LHCN-M2 (cell line): Measurements from ENCODE around the gene SLFN5. TPM values are rescaled to one million over a fixed set of nuclear protein-coding genes. Genes with fewer than 3 reads are reported as not detected.
"Not testable (repeated sequence)": the region's sequence is repeated elsewhere in the genome, so short reads cannot be mapped to it uniquely, and the experiment has no call there.

Experiments
- DNase-seq: peaks from one replicate; pipeline ENCODE4 v3.0.0-alpha.2; 2012; ENCODE audit warnings: low read depth
- total RNA-seq: library from RNA; depleted of rRNA; stranded (reverse); fragments of >200 nt; gene quantifications from 2 replicates; pipeline ENCODE4 v1.2.3, GENCODE V29; 2014; rRNA removed

SLFN5 gene
- total RNA-seq, 1 experiment from 2014 or later: 43.5 TPM

DNA sequence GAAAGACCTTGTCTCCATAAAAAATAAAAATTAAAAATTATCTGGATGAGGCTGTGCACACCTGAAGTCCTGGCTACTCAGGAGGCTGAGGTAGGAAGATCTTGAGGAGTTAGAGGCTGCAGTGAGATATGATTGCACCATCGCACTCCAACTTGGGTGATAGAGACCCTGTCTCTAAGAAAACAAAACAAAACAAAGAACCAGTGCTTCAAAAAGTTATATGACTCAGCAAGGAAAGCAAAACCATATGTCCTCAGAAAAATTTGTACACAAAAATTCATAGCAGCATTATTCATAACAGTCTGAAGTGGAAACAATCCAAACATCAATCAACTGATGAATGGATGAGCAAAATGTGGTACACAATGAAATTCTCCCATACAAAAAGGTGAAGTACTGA lies 48.9 kb downstream of the SLFN5 start:
- peak; percentile 82 for DNase-seq

DNA sequence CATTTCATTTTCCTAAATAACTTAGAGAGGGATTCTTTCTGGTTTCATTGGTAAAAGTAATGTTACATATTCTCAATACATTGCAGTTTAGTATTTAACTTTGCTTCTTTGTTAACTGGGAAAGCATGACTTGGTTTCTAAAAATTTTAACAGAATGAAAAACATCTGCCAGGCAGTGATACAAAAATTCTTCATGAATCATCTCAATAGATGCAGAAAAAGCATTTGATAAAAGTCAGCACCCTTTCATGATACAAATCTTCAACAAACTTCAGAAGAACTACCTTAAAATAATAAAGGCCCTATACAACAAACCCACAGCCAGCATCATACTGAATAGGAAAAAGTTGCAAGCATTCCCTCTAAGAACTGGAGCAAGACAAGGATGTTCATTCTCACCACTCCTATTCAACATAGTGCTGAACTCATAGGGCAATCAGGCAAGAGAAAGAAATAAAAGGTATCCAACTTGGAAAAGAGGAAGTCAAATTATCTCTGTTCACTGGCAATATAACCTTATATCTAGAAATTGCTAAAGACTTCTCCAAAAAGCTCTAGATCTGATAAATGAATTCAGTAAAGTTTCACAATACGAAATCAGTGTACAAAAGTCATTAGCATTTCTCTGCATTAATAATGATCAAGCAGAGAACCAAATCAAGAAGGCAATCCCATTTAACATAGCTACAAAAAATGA lies 50.4 kb downstream of the SLFN5 start:
- DNase-seq: no peak

DNA sequence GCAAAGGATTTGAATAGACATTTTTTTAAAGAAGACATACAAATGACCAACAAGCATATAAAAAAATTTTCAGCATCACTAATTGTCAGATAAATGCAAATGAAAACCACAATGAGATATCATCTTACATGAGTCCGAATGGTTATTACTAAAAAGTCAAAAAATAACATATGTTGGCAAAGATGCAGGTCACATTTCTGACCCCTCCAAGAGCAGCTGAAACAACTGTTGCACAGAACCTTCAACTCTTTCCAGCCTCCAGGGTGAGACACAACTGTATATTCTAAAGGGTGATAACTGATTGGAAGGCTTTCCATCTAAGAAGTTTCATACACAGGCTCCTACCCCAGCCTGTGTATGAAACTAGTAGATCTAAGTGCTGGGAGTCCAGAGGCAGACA lies 51.9 kb downstream of the SLFN5 start:
- DNase-seq: peak; percentile 91

DNA sequence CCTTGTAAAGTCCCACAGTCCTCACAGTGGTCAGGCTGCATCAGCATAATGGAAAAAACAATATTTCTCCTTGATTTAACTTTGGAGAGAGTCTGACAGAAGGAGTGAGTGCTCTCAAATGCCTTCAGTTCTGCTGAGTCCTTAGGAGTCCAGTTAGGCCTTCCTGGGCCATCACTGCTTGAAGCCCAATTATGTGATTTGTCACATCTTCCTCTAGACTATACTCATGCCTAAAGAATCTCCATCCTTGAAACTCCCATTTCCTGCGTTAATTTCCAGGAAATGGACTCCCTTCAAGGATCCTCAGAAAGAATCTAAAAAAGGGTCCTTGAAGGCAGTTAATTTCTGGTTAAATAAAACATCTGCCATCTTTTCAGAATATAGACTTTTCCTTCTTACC lies 52.8 kb downstream of the SLFN5 start:
- DNase-seq: peak; percentile 22

DNA sequence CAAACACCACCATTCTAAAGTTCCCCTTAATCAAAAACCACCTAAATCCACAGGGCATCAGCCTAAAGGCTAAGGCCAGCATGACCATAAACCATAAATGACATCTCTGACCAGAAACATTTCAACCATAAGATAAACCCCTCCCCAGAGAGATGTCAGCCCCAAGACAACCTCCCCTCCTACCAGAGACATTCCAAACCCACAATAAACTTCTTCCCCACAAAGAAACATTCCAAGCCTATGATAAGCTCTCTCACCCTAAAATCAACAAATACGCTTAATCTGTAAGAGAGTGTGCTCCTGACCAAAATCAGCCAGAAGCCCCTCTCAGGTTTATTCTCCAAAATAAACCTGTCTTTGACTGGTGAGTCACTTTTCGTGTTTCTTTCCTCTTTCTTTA lies 54.8 kb downstream of the SLFN5 start:
- peak; percentile 46 for DNase-seq

DNA sequence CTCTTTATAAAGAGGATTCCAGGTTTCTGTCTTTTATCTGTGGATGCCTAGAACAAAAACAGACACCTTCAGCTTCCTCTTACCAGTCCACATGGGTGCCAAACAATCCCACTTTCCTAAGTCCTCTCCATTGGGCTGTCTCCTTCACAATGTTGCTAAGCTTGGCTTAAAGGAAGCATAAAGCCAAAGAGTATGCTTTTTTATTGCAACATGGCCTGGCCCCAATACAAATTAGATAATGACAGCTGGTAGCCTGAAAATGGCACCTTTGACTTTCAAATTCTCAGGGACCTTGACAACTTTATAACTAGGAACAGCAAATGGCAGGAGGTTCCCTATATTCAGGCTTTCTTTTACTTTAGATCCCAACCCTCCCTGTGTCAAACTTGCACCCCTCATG lies 55.8 kb downstream of the SLFN5 start:
- no peak for DNase-seq

DNA sequence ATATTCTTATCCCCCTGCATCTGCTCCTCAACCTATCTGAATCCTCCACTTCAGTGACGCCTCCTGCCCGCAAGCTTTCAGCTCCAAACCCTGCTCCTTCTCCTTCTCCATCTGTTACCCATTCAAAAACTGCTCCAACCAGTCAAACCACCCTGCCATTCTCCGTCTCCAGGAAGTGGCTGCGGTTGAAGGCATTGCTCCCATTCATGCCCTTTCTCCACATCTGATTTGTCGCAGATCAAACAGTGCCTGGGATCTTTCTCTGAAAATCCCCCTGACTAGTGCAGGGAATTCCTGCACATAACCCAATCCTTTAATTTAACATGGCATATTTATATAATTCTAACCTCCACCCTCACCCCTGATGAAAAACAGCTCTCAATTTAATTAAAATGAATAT lies 56.3 kb downstream of the SLFN5 start:
- DNase-seq: no peak

DNA sequence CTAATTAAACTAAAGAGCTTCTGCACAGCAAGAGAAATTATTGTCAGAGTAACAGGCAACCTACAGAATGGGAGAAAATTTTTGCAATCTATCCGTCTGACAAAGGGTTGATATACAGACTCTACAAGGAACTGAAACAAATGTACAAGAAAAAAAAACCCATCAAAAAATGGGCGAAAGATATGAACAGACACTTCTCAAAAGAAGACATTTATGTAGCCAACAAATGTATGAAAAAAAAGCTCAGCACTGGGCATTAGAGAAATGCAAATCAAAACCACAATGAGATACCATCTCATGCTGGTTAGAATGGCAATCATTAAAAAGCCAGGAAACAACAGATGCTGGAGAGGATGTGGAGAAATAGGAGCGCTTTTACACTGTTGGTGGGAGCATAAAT lies 66.5 kb downstream of the SLFN5 start:
- not testable (repeated sequence) for DNase-seq

DNA sequence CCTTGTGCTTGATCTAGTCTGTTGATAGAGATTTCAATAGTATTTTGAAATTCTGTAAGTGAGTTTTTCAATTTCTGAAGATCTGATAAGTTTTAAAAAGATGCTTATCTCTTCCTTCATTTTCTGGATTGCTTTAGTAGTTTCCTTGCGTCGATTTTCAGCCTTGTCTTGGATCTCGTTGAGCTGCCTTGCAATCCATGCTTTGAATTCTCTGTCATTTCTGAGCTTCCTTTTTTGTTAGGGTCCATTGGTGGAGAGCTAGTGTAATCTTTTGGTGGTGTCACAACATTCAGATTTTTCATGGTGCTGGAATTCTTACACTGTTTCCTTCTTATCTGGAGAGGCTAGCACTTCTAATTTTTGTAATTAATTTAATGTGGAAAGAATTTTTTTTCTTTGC lies 69.5 kb downstream of the SLFN5 start:
- no peak for DNase-seq

DNA sequence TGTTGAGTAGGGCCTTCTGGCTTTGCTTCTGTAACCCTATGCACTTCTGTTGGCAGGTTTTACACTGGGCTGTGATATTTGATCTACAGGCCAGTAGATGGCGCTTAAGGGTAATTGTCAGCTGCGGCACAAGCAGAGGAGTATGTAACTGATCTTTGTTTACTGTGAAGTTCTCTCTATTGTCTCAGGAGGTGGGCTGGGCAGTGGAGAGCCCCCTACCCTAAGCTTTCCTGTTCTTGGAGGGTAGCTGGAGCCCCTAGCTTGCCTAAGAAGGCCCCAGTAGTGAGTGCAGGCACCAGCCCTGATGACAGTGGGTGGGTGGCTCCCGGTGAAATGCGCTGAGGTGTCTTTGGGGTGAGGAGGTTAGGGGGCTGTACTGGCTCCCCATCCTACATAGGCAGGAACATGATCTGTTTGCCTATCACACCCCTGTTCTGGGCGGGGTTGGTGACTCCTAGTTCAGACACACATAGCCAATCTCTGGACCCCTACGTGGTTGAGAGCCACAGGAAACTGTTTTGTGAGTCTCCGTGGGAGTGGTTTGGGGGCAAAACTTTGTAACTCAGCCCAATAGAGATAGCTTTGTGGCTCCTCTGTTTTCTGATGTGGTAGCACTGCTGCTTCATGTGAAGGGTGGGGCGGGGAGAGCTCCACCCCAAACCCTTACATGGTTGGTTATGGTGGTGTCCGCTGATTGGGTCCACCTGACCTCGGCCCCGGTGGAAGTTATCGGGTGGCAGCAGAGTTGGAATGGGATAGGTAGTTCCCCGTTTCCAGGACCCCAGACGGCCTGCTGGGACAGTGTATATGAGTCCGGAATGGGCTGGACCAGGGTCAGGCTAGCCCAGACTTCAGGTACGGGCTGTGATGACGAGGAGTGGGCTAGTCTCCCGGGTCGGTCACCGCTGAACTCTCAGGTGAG lies 70.2 kb downstream of the SLFN5 start:
- DNase-seq: peak; percentile 57

DNA sequence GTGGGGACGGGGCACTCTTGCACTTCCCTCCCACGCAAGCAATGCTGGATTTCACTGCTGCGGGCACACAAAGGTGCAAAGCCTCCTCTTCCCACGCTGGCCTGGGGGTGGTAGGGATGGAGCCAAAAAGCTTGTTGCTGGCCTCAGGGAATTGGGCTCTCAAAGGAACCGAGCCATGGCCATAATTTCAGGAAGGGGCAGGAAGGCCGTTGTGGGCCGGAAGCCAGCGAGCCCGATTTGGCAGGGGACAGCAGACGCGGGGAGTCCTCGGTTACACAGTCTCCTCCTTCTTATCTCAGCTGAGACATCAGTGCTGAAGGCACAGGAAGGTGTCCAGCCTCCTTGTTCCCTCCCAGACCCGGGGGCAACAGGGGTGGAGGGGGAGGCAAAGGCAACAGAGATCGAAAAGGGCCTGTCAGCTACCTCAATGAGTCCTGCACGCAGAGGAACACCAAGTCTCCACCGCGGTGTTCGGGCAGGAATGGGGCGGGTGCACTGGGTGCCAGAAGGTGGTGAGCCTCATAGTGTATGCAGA lies 71.1 kb downstream of the SLFN5 start:
- DNase-seq: no peak

DNA sequence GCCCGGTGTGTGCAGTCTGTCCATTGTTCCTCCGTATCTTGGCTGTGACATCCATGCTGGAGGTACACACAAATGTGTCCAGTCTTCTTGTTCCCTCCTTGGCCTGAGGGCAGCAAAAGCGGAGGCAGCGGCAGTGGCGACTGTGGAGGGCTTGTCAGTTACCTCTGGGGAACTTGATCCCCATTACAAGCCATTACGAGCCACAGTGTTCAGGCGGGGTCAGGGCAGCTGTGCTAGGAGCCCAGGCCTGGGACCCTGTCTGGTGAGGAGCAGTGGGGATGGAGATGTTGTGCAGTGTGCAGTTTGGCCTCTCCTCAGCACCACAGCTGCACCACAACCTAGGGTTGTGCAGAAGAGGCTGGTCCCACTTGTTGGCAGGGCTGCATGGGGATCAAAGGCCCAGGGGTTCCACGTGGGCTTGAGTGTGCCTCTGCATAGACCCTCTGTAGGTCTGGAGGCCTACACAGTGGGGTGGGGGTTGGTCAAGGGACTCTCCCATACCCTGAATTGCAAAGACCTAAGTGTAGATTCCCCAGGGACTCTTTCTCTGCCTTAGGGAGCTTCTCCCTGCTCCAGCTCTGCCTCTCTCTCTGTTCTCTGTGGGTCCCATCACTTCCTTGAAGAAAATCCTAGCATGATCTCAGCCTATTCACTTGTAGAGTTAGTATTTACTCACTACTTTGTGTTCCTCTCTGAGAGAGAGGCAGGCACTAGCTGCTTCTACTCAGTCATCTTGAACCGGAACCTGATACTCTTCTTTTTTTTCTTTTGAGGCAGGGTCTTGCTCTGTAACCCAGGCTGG lies 71.7 kb downstream of the SLFN5 start:
- no peak for DNase-seq

DNA sequence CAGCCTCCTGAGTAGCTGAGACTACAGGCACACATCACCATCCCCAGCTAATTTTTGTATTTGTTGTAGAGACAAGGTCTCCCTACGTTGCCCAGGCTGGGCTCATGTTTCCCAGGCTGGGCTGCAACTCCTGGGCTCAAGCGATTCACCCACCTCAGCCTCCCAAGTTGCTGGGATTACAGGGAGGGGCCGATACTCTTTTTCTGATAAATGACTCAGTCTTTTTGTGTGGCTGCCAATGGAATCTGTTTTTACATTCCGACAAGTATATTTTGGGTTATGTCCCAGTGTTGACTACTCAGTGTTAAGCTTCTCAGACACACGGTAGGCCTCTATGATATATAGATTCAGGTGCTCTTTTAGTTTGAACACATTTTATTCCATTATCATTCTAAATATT lies 72.4 kb downstream of the SLFN5 start:
- DNase-seq: peak; percentile 92

DNA sequence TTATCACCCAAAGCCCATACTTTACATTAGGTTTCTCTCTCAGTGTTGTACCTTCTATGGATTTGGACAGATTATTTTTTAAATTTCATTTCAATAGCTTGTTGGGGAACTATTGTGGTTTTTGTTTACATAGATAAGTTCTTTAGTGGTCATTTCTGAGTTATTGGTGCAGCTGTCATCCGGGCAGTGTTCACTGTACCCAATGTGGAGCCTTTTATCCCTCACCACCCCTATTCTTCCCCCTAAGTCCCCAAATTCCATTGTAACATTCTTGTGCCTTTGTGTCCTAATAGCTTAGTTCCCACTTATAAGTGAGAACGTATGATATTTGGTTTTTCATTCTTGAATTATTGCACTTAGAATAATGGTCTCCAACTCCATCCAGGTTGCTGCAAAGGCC lies 73.1 kb downstream of the SLFN5 start:
- peak; percentile 80 for DNase-seq

DNA sequence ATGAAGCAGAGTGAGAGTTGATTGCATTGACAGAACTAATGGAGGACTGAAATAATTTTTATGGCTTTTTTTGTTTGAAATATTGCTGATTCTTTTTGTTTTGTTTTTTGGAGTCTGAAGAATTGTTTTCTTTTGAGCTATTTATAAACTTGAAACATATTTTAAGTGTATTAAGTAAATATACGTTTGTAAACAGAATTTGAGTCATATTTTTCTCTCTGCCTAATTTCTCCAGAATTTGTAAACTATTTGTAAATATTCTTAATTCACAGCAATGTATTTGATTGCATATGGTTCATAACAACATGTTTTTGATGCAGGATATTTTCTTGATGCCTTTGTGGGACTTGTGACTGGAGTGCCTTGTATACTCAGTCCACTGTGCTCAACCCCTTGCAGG lies 79.9 kb downstream of the SLFN5 start:
- no peak for DNase-seq

Other genes starting within 250 kb of the SLFN5 start
- gene RFFL, start 179.4 kb upstream of the SLFN5 start, total RNA-seq: 14.5 and 16.6 TPM in 2 replicates
- 16.0 and 17.1 TPM in 2 replicates for gene RAD51D, start 123.2 kb upstream of the SLFN5 start, total RNA-seq
- not detected in 2 replicates for gene FNDC8, start 121.5 kb upstream of the SLFN5 start, total RNA-seq
- 22.3 and 27.1 TPM in 2 replicates for gene NLE1, start 100.8 kb upstream of the SLFN5 start, total RNA-seq
- 0.17 TPM in 1 of 2 replicates, not detected in the other for gene UNC45B, start 95.3 kb upstream of the SLFN5 start, total RNA-seq
- not detected in 2 replicates for gene SLC35G3, start 48.7 kb upstream of the SLFN5 start, total RNA-seq
- gene SLFN11, start 130.5 kb downstream of the SLFN5 start, total RNA-seq: 22.7 and 23.1 TPM in 2 replicates
- gene SLFN12, start 189.4 kb downstream of the SLFN5 start, total RNA-seq: 33.7 and 34.8 TPM in 2 replicates
- 0.92 and 1.2 TPM in 2 replicates for gene SLFN13, start 205.7 kb downstream of the SLFN5 start, total RNA-seq